SK-N-MC (cell line): ENCODE data around the gene MYBBP1A.

Experiments
- EZH2 ChIP-seq: fragments of 200-600 bp; sonication (generic); IDR thresholded peaks from one replicate; pipeline ENCODE4 v1.6.1; 2017; ENCODE audit warnings: antibody characterized with exemption
- POLR2AphosphoS5 ChIP-seq: IDR thresholded peaks from 2 replicates; pipeline ENCODE4 v1.6.1; 2012; ENCODE audit warnings: mild to moderate bottlenecking, low read depth, low read length, borderline replicate concordance

DNA sequence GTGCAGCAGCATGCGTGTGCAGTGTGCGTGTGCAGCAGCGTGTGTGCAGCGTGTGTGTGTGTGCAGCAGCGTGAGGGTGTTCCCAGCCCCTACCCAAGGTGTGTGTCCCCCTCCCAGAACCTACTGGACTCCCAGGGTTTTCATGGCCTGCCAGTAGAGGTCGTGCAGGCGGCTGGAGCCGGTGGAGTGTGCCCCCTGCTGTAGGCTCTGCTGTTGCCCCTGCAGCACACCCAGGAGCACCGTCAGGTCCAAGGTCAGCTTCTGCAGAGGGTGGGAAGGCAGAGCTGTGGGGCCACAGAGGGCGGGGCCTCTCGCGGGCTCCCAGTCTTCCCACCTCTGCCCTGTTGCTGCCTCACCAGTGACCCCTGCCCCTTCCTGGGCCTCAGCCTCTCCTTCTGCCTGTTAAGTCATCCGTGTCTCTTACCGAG is 14.9 kb downstream of the MYBBP1A start:
- no peak for TF ChIP-seq POLR2AphosphoS5
- TF ChIP-seq EZH2: no peak
